GM12878 (cell line): ENCODE measurements around the gene DMPK. TPM values are rescaled to one million over a fixed set of nuclear protein-coding genes. Genes with fewer than 3 reads are reported as not detected.

ENCODE experiments used
- ATAC-seq: fragments of 200-7000 bp; cut with Tn5 transposase; 3 replicates; pipeline ENCODE4 v1.9.1; 2020; ENCODE audit warnings: mild to moderate bottlenecking, moderate library complexity
- BruUV-seq: library from RNA; stranded (reverse); fragments of 400-500 nt; replicated peaks from 2 replicates; lab custom pipeline; 2021; lab: Mats Ljungman, UMichigan
- CTCF ChIA-PET: fragments of 300-600 bp; sonication (Branson Sonifier 250); formaldehyde crosslinking; extraction: SDS; loops from one replicate; lab custom pipeline; 2021; ENCODE audit warnings: inconsistent platforms; lab: Yijun Ruan, JAX
- POLR2A ChIA-PET: fragments of 350-600 bp; formaldehyde crosslinking; extraction: SDS; loops from one replicate; lab custom pipeline; 2021; ENCODE audit warnings: inconsistent platforms; lab: Charles Lee
- RAD21 ChIA-PET: fragments of 300-600 bp; sonication (Branson Sonifier 250); formaldehyde crosslinking; loops from one replicate; lab custom pipeline; 2023; ENCODE audit warnings: antibody characterized with exemption; ENCODE audit not compliant: unreplicated experiment; lab: Charles Lee
- SMC1A ChIA-PET: fragments of 300-600 bp; sonication (Branson Sonifier 250); formaldehyde crosslinking; loops from one replicate; lab custom pipeline; 2023; ENCODE audit not compliant: unreplicated experiment, uncharacterized antibody; lab: Charles Lee
- DNase-seq: peaks from one replicate; pipeline ENCODE4 v3.0.0-alpha.2; 2011; ENCODE audit warnings: low read depth, low spot score
- FAIRE-seq: peaks from 3 replicates; lab custom pipeline; 2011; peaks lifted over from hg19 to GRCh38; lab: Jason Lieb, UNC
- H2AFZ ChIP-seq: 2 replicates; pipeline ENCODE4 v1.6.0; 2011; ENCODE audit warnings: low read depth, low read length, control low read depth; ENCODE audit not compliant: control insufficient read depth
- H3K27ac ChIP-seq: 2 replicates; pipeline ENCODE4 v1.5.1; 2011; ENCODE audit warnings: control low read depth; ENCODE audit not compliant: control insufficient read depth, insufficient read depth
- H3K27me3 ChIP-seq, 2 experiments: replicated peaks in 1 of 2; 2 replicates each; pipeline versions ENCODE4 v1.6.0 to v1.6.1; 2011; ENCODE audit warnings: low read length in 1 of 2; ENCODE audit not compliant: control insufficient read depth in 2 of 2, insufficient read depth in 2 of 2
- H3K36me3 ChIP-seq, 2 experiments: 2 replicates each; pipeline ENCODE4 v1.5.1; 2011; ENCODE audit warnings: low read length in 1 of 2; ENCODE audit not compliant: control insufficient read depth in 2 of 2, insufficient read depth in 2 of 2
- H3K4me1 ChIP-seq: 2 replicates; pipeline ENCODE4 v1.6.1; 2011; ENCODE audit warnings: mild to moderate bottlenecking, low read length, moderate library complexity, mixed read lengths; ENCODE audit not compliant: control insufficient read depth, insufficient read depth
- H3K4me2 ChIP-seq: 2 replicates; pipeline ENCODE4 v1.6.0; 2011; ENCODE audit warnings: control low read depth; ENCODE audit not compliant: control insufficient read depth, insufficient read depth
- H3K4me3 ChIP-seq: fragments of 200-600 bp; sonication (generic); 2 replicates; pipeline ENCODE4 v1.5.1; 2016
- H3K79me2 ChIP-seq: 2 replicates; pipeline ENCODE4 v1.6.0; 2011; ENCODE audit warnings: low read length; ENCODE audit not compliant: control insufficient read depth, insufficient read depth
- H3K9ac ChIP-seq: 2 replicates; pipeline ENCODE4 v1.8.0; 2011; ENCODE audit warnings: low read length, control low read depth, mixed read lengths; ENCODE audit not compliant: control insufficient read depth, insufficient read depth
- H3K9me3 ChIP-seq: replicated peaks from 3 replicates; pipeline ENCODE4 v1.5.1; 2011; ENCODE audit warnings: mild to moderate bottlenecking, low read length; ENCODE audit not compliant: control insufficient read depth, insufficient read depth
- H4K20me1 ChIP-seq: 2 replicates; pipeline ENCODE4 v1.6.0; 2011; ENCODE audit not compliant: control insufficient read depth, insufficient read depth
- BCLAF1 ChIP-seq: fragments of 450-650 bp; IDR thresholded peaks from 2 replicates; pipeline ENCODE4 v1.6.1; 2017; ENCODE audit warnings: antibody characterized with exemption, mild to moderate bottlenecking, moderate library complexity
- ETV6 ChIP-seq, 2 experiments: fragments of 450-650 bp in 1 of 2; IDR thresholded peaks in 1 of 2; conservative IDR thresholded peaks in 1 of 2; 2 replicates each; pipeline ENCODE4 v1.6.1; 2014; ENCODE audit warnings: antibody characterized with exemption in 1 of 2, borderline replicate concordance in 1 of 2, low read depth in 1 of 2, mild to moderate bottlenecking in 1 of 2, moderate library complexity in 1 of 2
- EZH2 ChIP-seq: IDR thresholded peaks from 2 replicates; pipeline ENCODE4 v1.6.1; 2012; ENCODE audit warnings: low read depth, mild to moderate bottlenecking, control low read depth, inconsistent platforms, low read length, borderline replicate concordance; ENCODE audit not compliant: control insufficient read depth
- MTA2 ChIP-seq: fragments of 450-650 bp; IDR thresholded peaks from 2 replicates; pipeline ENCODE4 v1.6.1; 2016; ENCODE audit warnings: low read depth, mild to moderate bottlenecking, moderate library complexity
- NR2C1 ChIP-seq: fragments of 450-650 bp; IDR thresholded peaks from 2 replicates; pipeline ENCODE4 v1.6.1; 2017; ENCODE audit warnings: antibody characterized with exemption, mild to moderate bottlenecking, moderate library complexity
- POLR2AphosphoS2 ChIP-seq: IDR thresholded peaks from 2 replicates; pipeline ENCODE4 v1.6.1; 2011; ENCODE audit warnings: low read depth, mild to moderate bottlenecking, low read length, improper control_type of control experiment, moderate library complexity
- POLR2AphosphoS5 ChIP-seq: IDR thresholded peaks from 2 replicates; pipeline ENCODE4 v1.6.1; 2011; ENCODE audit warnings: mild to moderate bottlenecking, low read length, inconsistent platforms
- ZNF207 ChIP-seq: fragments of 450-650 bp; IDR thresholded peaks from 2 replicates; pipeline ENCODE4 v1.6.1; 2014; ENCODE audit warnings: antibody characterized with exemption, mild to moderate bottlenecking, borderline replicate concordance
- ZNF592 ChIP-seq: fragments of 450-650 bp; IDR thresholded peaks from 2 replicates; pipeline ENCODE4 v1.6.1; 2017; ENCODE audit warnings: mild to moderate bottlenecking, moderate library complexity
- WGBS: methylation state at CpG from one replicate; pipeline ENCODE4 v1.1.6; 2016; ENCODE audit warnings: low lambda C conversion rate; ENCODE audit not compliant: insufficient replicate concordance, insufficient coverage; ENCODE audit errors: missing lambda C conversion rate; 5-methylcytosine and 5-hydroxymethylcytosine counted together
- in situ Hi-C: fragments of 300-500 bp; cut with MboI; formaldehyde crosslinking; loops from 9 replicates; pipeline ENCODE4 v1.14.3; 2018; ENCODE audit warnings: mixed read lengths
- intact Hi-C: fragments of 100-400 bp; cut with micrococcal nuclease; formaldehyde crosslinking; loops from one replicate; pipeline ENCODE4 v1.14.2; 2022; ENCODE audit not compliant: unreplicated experiment
- polyA plus RNA-seq, 11 experiments: library from polyadenylated mRNA; depleted of rRNA in 4 of 11; unstranded in 6 of 11; stranded (reverse) in 5 of 11; fragments of >200 nt; fragmentation: Nextera tagmentation in 4 of 11; fragmentation: Illumina TruSeq in 1 of 11; extraction: Ambion mirVana in 4 of 11; extraction: Trizol in 1 of 11; gene quantifications; 1 replicate in 1 of 11; 2 replicates in 10 of 11; pipeline versions ENCODE4 v1.2.1 to v1.2.3, GENCODE V29; 2011 to 2016; ENCODE audit warnings: inconsistent platforms in 2 of 11, missing spikeins in 2 of 11, low read depth in 1 of 11
- total RNA-seq, 4 experiments: library from RNA; depleted of rRNA in 3 of 4; stranded (reverse); fragments of >200 nt in 3 of 4; fragmentation: Illumina TruSeq in 1 of 4; extraction: Trizol in 1 of 4; gene quantifications; 2 replicates each; pipeline versions ENCODE4 v1.2.1 to v1.2.3, GENCODE V29; 2013 to 2021

The DMPK gene
- total and polyA plus RNA-seq, 10 of the 15 experiments (the other 5 are each of a cell fraction or from before 2014, with no cell fraction given): 0.60 to 33.6 (median 5.2) TPM

- no peak for TF ChIP-seq POLR2AphosphoS2
Measured at GRCh38 chr19:45824041-45824471, 41.8 kb upstream of the DMPK start (continued).

- Histone ChIP-seq H3K79me2 (no peaks in the 10 kb centered on the region), H3K9me3 (no peaks in the 10 kb centered on the region), H3K4me1 (no peaks in the 10 kb centered on the region; the same call in 1 of the 2 replicates), H3K9ac (no peak overlapping the region), H3K4me3 (no peak overlapping the region), H3K27ac (no peak overlapping the region), H3K27me3 (no peaks in the 10 kb centered on the region), H3K4me2 (no peak overlapping the region), H2AFZ (no peak overlapping the region), H3K36me3 (peaks cover 16 to 41% of the 10 kb centered on the region in 2 experiments)
- RAD21 ChIA-PET: no interaction called here
- 99% methylated on average over 12 of the region's 12 CpGs for WGBS
- in situ Hi-C loops: no loop called here
- CTCF ChIA-PET: no interaction called here
- BruUV-seq: no TSS peak
- SMC1A ChIA-PET: no interaction called here
- POLR2A ChIA-PET: interaction anchor here (0.5 kb wide), 1 partner anchor 127 kb away, joined by 8 read pairs; no protein-coding TSS in a partner anchor
- no peak for DNase-seq
- ATAC-seq: no peak
- no peak for TF ChIP-seq ZNF207
- TF ChIP-seq POLR2AphosphoS5: no peak
- no peak for TF ChIP-seq MTA2
- no peak for TF ChIP-seq ETV6 (conservative IDR thresholded peaks at IDR 0.05 in 1 of 2, IDR thresholded peaks at IDR 0.05 in 1 of 2; ENCODE audit: borderline replicate concordance in 1 of 2, low read depth in 1 of 2)
- no peak for TF ChIP-seq EZH2
- TF ChIP-seq BCLAF1: no peak
- no peak for TF ChIP-seq NR2C1
- TF ChIP-seq ZNF592: no peak
- TF ChIP-seq, all 136 proteins: peak for 0
- intact Hi-C loops: no loop called here
- FAIRE-seq: no peak
- no peaks in the 10 kb centered on the region for H4K20me1 ChIP-seq
Measured at GRCh38 chr19:45823182-45823581, 40.9 kb upstream of the DMPK start.
